IMR-90 (cell line): ENCODE data around the gene ADAM12. TPM values are rescaled to one million over a fixed set of nuclear protein-coding genes. Genes with fewer than 3 reads are reported as not detected.

Experiments
- ATAC-seq: fragments of 200-7000 bp; cut with Tn5 transposase; 2 replicates; pipeline ENCODE4 v1.9.1; 2020; ENCODE audit warnings: low read depth, mild to moderate bottlenecking, moderate library complexity
- BruUV-seq: library from RNA; stranded (reverse); fragments of 400-500 nt; replicated peaks from 2 replicates; lab custom pipeline; 2021; lab: Mats Ljungman, UMichigan
- CTCF ChIA-PET: fragments of 300-600 bp; formaldehyde crosslinking; extraction: SDS; loops from one replicate; lab custom pipeline; 2021; ENCODE audit warnings: antibody characterized with exemption; lab: Yijun Ruan, JAX
- POLR2A ChIA-PET: fragments of 300-600 bp; sonication (Branson Sonifier 250); formaldehyde crosslinking; loops from one replicate; lab custom pipeline; 2022; ENCODE audit warnings: antibody characterized with exemption; ENCODE audit not compliant: unreplicated experiment; lab: Charles Lee
- DNase-seq: peaks from one replicate; pipeline ENCODE4 v3.0.0; 2013
- H2AFZ ChIP-seq: replicated peaks from 2 replicates; pipeline ENCODE3; 2013; ENCODE audit warnings: low read length, mild to moderate bottlenecking; ENCODE audit not compliant: poor library complexity
- H2AK5ac ChIP-seq: 2 replicates; pipeline ENCODE4 v1.6.1; 2013; ENCODE audit warnings: low read depth, low read length, inconsistent platforms
- H2AK9ac ChIP-seq: replicated peaks from 2 replicates; pipeline ENCODE3; 2013; ENCODE audit warnings: mild to moderate bottlenecking, low read depth, low read length, moderate library complexity; ENCODE audit not compliant: poor library complexity
- H2BK120ac ChIP-seq: 2 replicates; pipeline ENCODE4 v1.6.1; 2013; ENCODE audit warnings: low read depth, low read length, inconsistent platforms
- H2BK15ac ChIP-seq: 3 replicates; pipeline ENCODE4 v1.6.1; 2013; ENCODE audit warnings: low read depth, low read length, inconsistent platforms
- H2BK20ac ChIP-seq: 2 replicates; pipeline ENCODE4 v1.6.1; 2013; ENCODE audit warnings: low read depth, mild to moderate bottlenecking, inconsistent platforms, low read length, moderate library complexity
- H2BK5ac ChIP-seq: 2 replicates; pipeline ENCODE4 v1.6.1; 2013; ENCODE audit warnings: mild to moderate bottlenecking, low read depth, low read length, inconsistent platforms; ENCODE audit not compliant: poor library complexity, severe bottlenecking
- H3K14ac ChIP-seq: replicated peaks from 2 replicates; pipeline ENCODE4 v1.6.1; 2013; ENCODE audit warnings: low read depth, low read length, inconsistent platforms
- H3K18ac ChIP-seq: 2 replicates; pipeline ENCODE4 v1.6.1; 2013; ENCODE audit warnings: low read depth, low read length, control low read depth
- H3K23ac ChIP-seq: 2 replicates; pipeline ENCODE4 v1.6.1; 2013; ENCODE audit warnings: low read depth, low read length, inconsistent platforms
- H3K27ac ChIP-seq: 2 replicates; pipeline ENCODE4 v1.5.1; 2013; ENCODE audit warnings: mild to moderate bottlenecking, control low read depth, low read length; ENCODE audit not compliant: insufficient read depth
- H3K27me3 ChIP-seq: 2 replicates; pipeline ENCODE4 v1.6.1; 2013; ENCODE audit warnings: low read length; ENCODE audit not compliant: control insufficient read depth, insufficient read depth
- H3K36me3 ChIP-seq: 2 replicates; pipeline ENCODE4 v1.6.1; 2013; ENCODE audit warnings: low read length, mixed read lengths; ENCODE audit not compliant: control insufficient read depth, insufficient read depth
- H3K4ac ChIP-seq: 2 replicates; pipeline ENCODE4 v1.6.1; 2013; ENCODE audit warnings: low read depth, low read length, inconsistent platforms
- H3K4me1 ChIP-seq: 2 replicates; pipeline ENCODE4 v1.6.1; 2013; ENCODE audit warnings: low read length, mixed read lengths; ENCODE audit not compliant: control insufficient read depth, insufficient read depth
- H3K4me2 ChIP-seq: 2 replicates; pipeline ENCODE4 v1.6.1; 2013; ENCODE audit warnings: low read depth, mild to moderate bottlenecking, control low read depth, low read length, moderate library complexity
- H3K4me3 ChIP-seq: 2 replicates; pipeline ENCODE4 v1.5.1; 2013; ENCODE audit warnings: low read depth, mild to moderate bottlenecking, control low read depth, low read length, moderate library complexity; ENCODE audit not compliant: insufficient read depth
- H3K56ac ChIP-seq: 2 replicates; pipeline ENCODE4 v1.6.1; 2013; ENCODE audit warnings: low read length, inconsistent platforms; ENCODE audit not compliant: insufficient read depth; ENCODE audit errors: extremely low read depth
- H3K79me1 ChIP-seq, 2 experiments: 2 replicates each; pipeline ENCODE4 v1.6.1; 2013; ENCODE audit warnings: low read length in 2 of 2, inconsistent platforms in 1 of 2, low read depth in 1 of 2
- H3K9ac ChIP-seq: 2 replicates; pipeline ENCODE4 v1.6.1; 2013; ENCODE audit warnings: low read depth, low read length, control low read depth
- H3K9me1 ChIP-seq: 2 replicates; pipeline ENCODE4 v1.6.1; 2013; ENCODE audit warnings: low read length, inconsistent platforms; ENCODE audit not compliant: insufficient read depth
- H3K9me3 ChIP-seq: 2 replicates; pipeline ENCODE4 v1.6.1; 2013; ENCODE audit warnings: low read length; ENCODE audit not compliant: control insufficient read depth, insufficient read depth
- H4K20me1 ChIP-seq: 2 replicates; pipeline ENCODE4 v1.6.1; 2013; ENCODE audit warnings: low read length, inconsistent platforms; ENCODE audit not compliant: insufficient read depth
- H4K5ac ChIP-seq: 2 replicates; pipeline ENCODE4 v1.6.1; 2013; ENCODE audit warnings: mild to moderate bottlenecking, low read depth, low read length, control low read depth
- H4K8ac ChIP-seq, 2 experiments: 2 replicates each; pipeline ENCODE4 v1.6.1; 2013; ENCODE audit warnings: low read depth in 2 of 2, low read length in 2 of 2, control low read depth in 1 of 2, inconsistent platforms in 1 of 2
- H4K91ac ChIP-seq: 2 replicates; pipeline ENCODE4 v1.6.1; 2013; ENCODE audit warnings: low read depth, low read length, inconsistent platforms; ENCODE audit not compliant: insufficient read depth
- BHLHE40 ChIP-seq: fragments of 150-350 bp; IDR thresholded peaks from 2 replicates; pipeline ENCODE4 v1.6.1; 2016; ENCODE audit warnings: mild to moderate bottlenecking, low read depth, low read length
- CEBPB ChIP-seq: IDR thresholded peaks from 2 replicates; pipeline ENCODE4 v1.6.1; 2012; ENCODE audit warnings: low read depth, low read length, improper control_type of control experiment
- CHD1 ChIP-seq: IDR thresholded peaks from 2 replicates; pipeline ENCODE4 v1.6.1; 2012; ENCODE audit warnings: low read depth, low read length, improper control_type of control experiment
- FOS ChIP-seq: fragments of 150-350 bp; IDR thresholded peaks from 2 replicates; pipeline ENCODE4 v1.6.1; 2016; ENCODE audit warnings: low read depth, low read length
- MAFK ChIP-seq: IDR thresholded peaks from 2 replicates; pipeline ENCODE4 v1.6.1; 2012; ENCODE audit warnings: low read depth, low read length, improper control_type of control experiment
- MXI1 ChIP-seq: IDR thresholded peaks from 2 replicates; pipeline ENCODE4 v1.6.1; 2012; ENCODE audit warnings: low read depth, mild to moderate bottlenecking, low read length, moderate library complexity, borderline replicate concordance
- NFE2L2 ChIP-seq: fragments of 150-350 bp; IDR thresholded peaks from 2 replicates; pipeline ENCODE4 v1.6.1; 2016; ENCODE audit warnings: low read depth, mild to moderate bottlenecking, low read length
- POLR2A ChIP-seq: IDR thresholded peaks from 2 replicates; pipeline ENCODE4 v1.6.1; 2012; ENCODE audit warnings: mild to moderate bottlenecking, low read depth, low read length
- RAD21 ChIP-seq: IDR thresholded peaks from 2 replicates; pipeline ENCODE4 v1.6.1; 2012; ENCODE audit warnings: low read length, improper control_type of control experiment
- RCOR1 ChIP-seq: IDR thresholded peaks from 2 replicates; pipeline ENCODE4 v1.6.1; 2012; ENCODE audit warnings: mild to moderate bottlenecking, low read length, improper control_type of control experiment; ENCODE audit not compliant: insufficient replicate concordance
- RFX5 ChIP-seq: IDR thresholded peaks from 2 replicates; pipeline ENCODE4 v1.8.0; 2012; ENCODE audit warnings: low read depth, mild to moderate bottlenecking, low read length, moderate library complexity
- SMC3 ChIP-seq: fragments of 150-350 bp; IDR thresholded peaks from 2 replicates; pipeline ENCODE4 v1.6.1; 2016; ENCODE audit warnings: low read depth, mild to moderate bottlenecking, antibody characterized with exemption, low read length, moderate library complexity
- USF2 ChIP-seq: fragments of 150-350 bp; IDR thresholded peaks from 2 replicates; pipeline ENCODE4 v1.6.1; 2017; ENCODE audit warnings: mild to moderate bottlenecking, antibody characterized with exemption, low read length, low read depth
- WGBS, 2 experiments: methylation state at CpG; one replicate each; pipeline versions ENCODE4 v1.1.5 to v1.1.7; 2013; ENCODE audit warnings: missing lambda C conversion rate in 2 of 2; ENCODE audit not compliant: insufficient read length in 1 of 2; ENCODE audit errors: extremely low coverage in 2 of 2; 5-methylcytosine and 5-hydroxymethylcytosine counted together
- dilution Hi-C: fragments of 300-500 bp; cut with HindIII; formaldehyde crosslinking; loops from one replicate; pipeline ENCODE4 v1.14.3; 2018; ENCODE audit warnings: low sequenced_read_pairs; ENCODE audit not compliant: unreplicated experiment
- in situ Hi-C: fragments of 300-500 bp; cut with MboI; formaldehyde crosslinking; loops from 3 replicates; pipeline ENCODE4 v1.14.3; 2019; ENCODE audit warnings: low sequenced_read_pairs, inconsistent platforms, mixed read lengths
- intact Hi-C: fragments of 100-400 bp; cut with micrococcal nuclease; formaldehyde crosslinking; loops from 2 replicates; pipeline ENCODE4 v1.10.0; 2022
- polyA plus RNA-seq, 3 experiments: library from polyadenylated mRNA; depleted of rRNA; stranded (reverse); fragments of >200 nt; gene quantifications; 2 replicates each; pipeline ENCODE4 v1.2.3, GENCODE V29; 2012; ENCODE audit warnings: low replicate concordance in 1 of 3
- total RNA-seq: library from RNA; depleted of rRNA; stranded (reverse); fragments of >200 nt; gene quantifications from 2 replicates; pipeline ENCODE4 v1.2.3, GENCODE V29; 2012
- TF ChIP-seq, protein P1 (sequence below): fragments of 150-350 bp; IDR thresholded peaks from 2 replicates; pipeline ENCODE4 v1.6.1; 2016; ENCODE audit warnings: low read depth, mild to moderate bottlenecking, low read length, moderate library complexity, borderline replicate concordance
- TF ChIP-seq, protein P2 (sequence below): conservative IDR thresholded peaks from 2 replicates; pipeline ENCODE4 v1.5.1; 2012; ENCODE audit warnings: mild to moderate bottlenecking, low read depth, low read length, improper control_type of control experiment

Gene ADAM12
- total and polyA plus RNA-seq, 2 of the 4 experiments (the other 2 are of a cell fraction), result 9.6 to 10.2 TPM

- no peak overlapping the region for H3K4ac ChIP-seq
- BruUV-seq, result no TSS peak
- in situ Hi-C loops (no loop called here), intact Hi-C loops (no loop called here), dilution Hi-C loops (no loop called here)
- no peak overlapping the region for H2BK5ac ChIP-seq
- H3K9me3 ChIP-seq, result no peaks in the 10 kb centered on the region
- no peak overlapping the region for H4K91ac ChIP-seq
- no peak overlapping the region for H3K23ac ChIP-seq
- H2AK9ac ChIP-seq, result no peak overlapping the region
- no peak overlapping the region for H2BK120ac ChIP-seq
- no peak overlapping the region for H4K5ac ChIP-seq
- H3K4me1 ChIP-seq, result no peaks in the 10 kb centered on the region
- H3K18ac ChIP-seq, result no peak overlapping the region
- H3K79me1 ChIP-seq, result no peaks in the 10 kb centered on the region
- H3K4me2 ChIP-seq, result no peak overlapping the region
- H3K27ac ChIP-seq, result no peak overlapping the region
- ATAC-seq (no peak), DNase-seq (no peak)
- H3K14ac ChIP-seq, result no peak overlapping the region
- no peaks in the 10 kb centered on the region for H3K9me1 ChIP-seq
- H4K8ac ChIP-seq, result no peak overlapping the region
- ChIA-PET POLR2A (no interaction called here), CTCF (no interaction called here)
- no peak for TF ChIP-seq RFX5
- TF ChIP-seq CEBPB, result no peak
- TF ChIP-seq FOS, result no peak
- no peak for TF ChIP-seq BHLHE40
- no peak for TF ChIP-seq USF2
- TF ChIP-seq RAD21, result no peak
- TF ChIP-seq POLR2A, result no peak
- no peak for TF ChIP-seq MXI1
- TF ChIP-seq, protein P1, sequence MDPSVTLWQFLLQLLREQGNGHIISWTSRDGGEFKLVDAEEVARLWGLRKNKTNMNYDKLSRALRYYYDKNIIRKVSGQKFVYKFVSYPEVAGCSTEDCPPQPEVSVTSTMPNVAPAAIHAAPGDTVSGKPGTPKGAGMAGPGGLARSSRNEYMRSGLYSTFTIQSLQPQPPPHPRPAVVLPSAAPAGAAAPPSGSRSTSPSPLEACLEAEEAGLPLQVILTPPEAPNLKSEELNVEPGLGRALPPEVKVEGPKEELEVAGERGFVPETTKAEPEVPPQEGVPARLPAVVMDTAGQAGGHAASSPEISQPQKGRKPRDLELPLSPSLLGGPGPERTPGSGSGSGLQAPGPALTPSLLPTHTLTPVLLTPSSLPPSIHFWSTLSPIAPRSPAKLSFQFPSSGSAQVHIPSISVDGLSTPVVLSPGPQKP, result no peak
- TF ChIP-seq, protein P2, sequence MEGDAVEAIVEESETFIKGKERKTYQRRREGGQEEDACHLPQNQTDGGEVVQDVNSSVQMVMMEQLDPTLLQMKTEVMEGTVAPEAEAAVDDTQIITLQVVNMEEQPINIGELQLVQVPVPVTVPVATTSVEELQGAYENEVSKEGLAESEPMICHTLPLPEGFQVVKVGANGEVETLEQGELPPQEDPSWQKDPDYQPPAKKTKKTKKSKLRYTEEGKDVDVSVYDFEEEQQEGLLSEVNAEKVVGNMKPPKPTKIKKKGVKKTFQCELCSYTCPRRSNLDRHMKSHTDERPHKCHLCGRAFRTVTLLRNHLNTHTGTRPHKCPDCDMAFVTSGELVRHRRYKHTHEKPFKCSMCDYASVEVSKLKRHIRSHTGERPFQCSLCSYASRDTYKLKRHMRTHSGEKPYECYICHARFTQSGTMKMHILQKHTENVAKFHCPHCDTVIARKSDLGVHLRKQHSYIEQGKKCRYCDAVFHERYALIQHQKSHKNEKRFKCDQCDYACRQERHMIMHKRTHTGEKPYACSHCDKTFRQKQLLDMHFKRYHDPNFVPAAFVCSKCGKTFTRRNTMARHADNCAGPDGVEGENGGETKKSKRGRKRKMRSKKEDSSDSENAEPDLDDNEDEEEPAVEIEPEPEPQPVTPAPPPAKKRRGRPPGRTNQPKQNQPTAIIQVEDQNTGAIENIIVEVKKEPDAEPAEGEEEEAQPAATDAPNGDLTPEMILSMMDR, result no peak
- TF ChIP-seq CHD1, result no peak
- no peak for TF ChIP-seq SMC3
- TF ChIP-seq MAFK, result no peak
- no peak for TF ChIP-seq RCOR1
- no peak for TF ChIP-seq NFE2L2
- no peak overlapping the region for H3K4me3 ChIP-seq
- no peak overlapping the region for H2BK20ac ChIP-seq
- H2AK5ac ChIP-seq, result no peak overlapping the region; the same call in 1 of the 2 replicates
- H2AFZ ChIP-seq, result peak overlapping the region; percentile 8
- H3K56ac ChIP-seq, result no peak overlapping the region
- no peaks in the 10 kb centered on the region for H3K27me3 ChIP-seq
- no peak overlapping the region for H2BK15ac ChIP-seq
- H3K9ac ChIP-seq, result no peak overlapping the region
- no peaks in the 10 kb centered on the region for H4K20me1 ChIP-seq
- no peaks in the 10 kb centered on the region for H3K36me3 ChIP-seq
- 94% methylated on average over 3 of the region's 5 CpGs; no CpG with 5 or more reads in 1 of the 2 experiments for WGBS, 2 experiments
These were observed 153.6 kb downstream of the ADAM12 start for GRCh38 chr10:126234630-126235029.
